ENCODE data around the gene CALN1. TPM values are rescaled to one million over a fixed set of nuclear protein-coding genes. Genes with fewer than 3 reads are reported as not detected.

The CALN1 gene
- total RNA-seq, 1 experiment from 2014 or later, result not detected

- Mint-ChIP-seq H3K9me3 (ENCODE audit: unreplicated experiment) (peaks cover 34% of the 10 kb centered on the region), H3K27me3 (ENCODE audit: insufficient read depth, unreplicated experiment) (no peaks in the 10 kb centered on the region), H3K36me3 (ENCODE audit: insufficient read depth, unreplicated experiment) (no peaks in the 10 kb centered on the region), H3K27ac (ENCODE audit: unreplicated experiment) (no peak overlapping the region), H3K4me3 (ENCODE audit: unreplicated experiment) (no peak overlapping the region), H3K4me1 (ENCODE audit: low read depth, unreplicated experiment) (no peaks in the 10 kb centered on the region)
- Histone ChIP-seq H3K27me3 (replicated peaks; ENCODE audit: control insufficient read depth, insufficient read depth, low read length) (no peaks in the 10 kb centered on the region), H3K36me3 (ENCODE audit: control insufficient read depth, insufficient read depth, low read length) (no peaks in the 10 kb centered on the region), H3K4me1 (no peaks in the 10 kb centered on the region), H3K4me3 (ENCODE audit: low read depth, low read length) (no peak overlapping the region), H3K9me3 (no peaks in the 10 kb centered on the region; the same call in none of the 2 replicates)
- ChIA-PET CTCF (no interaction called here), POLR2A (no interaction called here)
- no TSS peak for BruUV-seq (replicated peaks)
- TF ChIP-seq CTCF (IDR thresholded peaks at IDR 0.05; ENCODE audit: insufficient read depth in 1 of 2, low read depth in 1 of 2, low read length in 1 of 2, severe bottlenecking in 1 of 2, unreplicated experiment in 1 of 2), result no peak
- peak in 1 of 2 experiments; percentile 5 for DNase-seq
- intact Hi-C loops (cut with micrococcal nuclease; ENCODE audit: unreplicated experiment), result no loop called here
Measured at GRCh38 chr7:71787513-71787912, 624.6 kb downstream of the CALN1 start.

DNA sequence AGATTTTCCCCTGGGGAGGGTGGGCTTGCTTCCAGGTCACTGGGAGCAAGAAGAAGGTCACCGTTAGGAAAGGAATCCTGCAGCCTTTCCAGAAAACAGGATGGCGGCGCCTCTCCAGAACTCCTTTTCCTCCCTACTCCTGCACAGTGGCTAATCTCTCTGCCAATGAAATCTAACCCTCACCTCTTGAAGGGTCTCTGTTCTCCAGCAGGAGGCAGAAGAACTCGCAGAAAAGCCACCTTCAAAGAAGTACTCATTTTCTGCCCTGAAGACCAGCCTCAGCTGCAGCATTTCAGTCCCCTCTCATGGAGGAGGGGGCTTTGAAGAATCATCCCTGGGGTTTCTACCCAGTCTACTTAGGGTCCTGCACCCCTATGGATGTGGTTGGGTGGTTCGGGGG is 626.9 kb downstream of the CALN1 start:
- no TSS peak for BruUV-seq (replicated peaks)
- no peaks in the 10 kb centered on the region for H3K36me3 Mint-ChIP-seq (ENCODE audit: insufficient read depth, unreplicated experiment)
- H3K4me3 Mint-ChIP-seq (ENCODE audit: unreplicated experiment), result no peak overlapping the region
- H3K27me3 Mint-ChIP-seq (ENCODE audit: insufficient read depth, unreplicated experiment), result no peaks in the 10 kb centered on the region
- no peak for TF ChIP-seq CTCF (IDR thresholded peaks at IDR 0.05; ENCODE audit: insufficient read depth in 1 of 2, low read depth in 1 of 2, low read length in 1 of 2, severe bottlenecking in 1 of 2, unreplicated experiment in 1 of 2)
- Histone ChIP-seq H3K27me3 (replicated peaks; ENCODE audit: control insufficient read depth, insufficient read depth, low read length) (no peaks in the 10 kb centered on the region), H3K4me3 (ENCODE audit: low read depth, low read length) (no peak overlapping the region), H3K36me3 (ENCODE audit: control insufficient read depth, insufficient read depth, low read length) (no peaks in the 10 kb centered on the region), H3K4me1 (no peaks in the 10 kb centered on the region), H3K9me3 (peaks cover 4% of the 10 kb centered on the region)
- ChIA-PET POLR2A (no interaction called here), CTCF (no interaction called here)
- intact Hi-C loops (cut with micrococcal nuclease; ENCODE audit: unreplicated experiment), result no loop called here
- no peak overlapping the region for H3K27ac Mint-ChIP-seq (ENCODE audit: unreplicated experiment)
- H3K4me1 Mint-ChIP-seq (ENCODE audit: low read depth, unreplicated experiment), result no peaks in the 10 kb centered on the region
- H3K9me3 Mint-ChIP-seq (ENCODE audit: unreplicated experiment), result peaks cover 35% of the 10 kb centered on the region
- DNase-seq, result no peak

- Mint-ChIP-seq H3K9me3 (ENCODE audit: unreplicated experiment) (peaks cover 32% of the 10 kb centered on the region), H3K27me3 (ENCODE audit: insufficient read depth, unreplicated experiment) (no peaks in the 10 kb centered on the region), H3K4me1 (ENCODE audit: low read depth, unreplicated experiment) (no peaks in the 10 kb centered on the region), H3K4me3 (ENCODE audit: unreplicated experiment) (no peak overlapping the region), H3K36me3 (ENCODE audit: insufficient read depth, unreplicated experiment) (no peaks in the 10 kb centered on the region), H3K27ac (ENCODE audit: unreplicated experiment) (no peak overlapping the region)
- Histone ChIP-seq H3K36me3 (ENCODE audit: control insufficient read depth, insufficient read depth, low read length) (no peaks in the 10 kb centered on the region), H3K9me3 (peaks cover 4% of the 10 kb centered on the region), H3K27me3 (replicated peaks; ENCODE audit: control insufficient read depth, insufficient read depth, low read length) (no peaks in the 10 kb centered on the region), H3K4me1 (no peaks in the 10 kb centered on the region), H3K4me3 (ENCODE audit: low read depth, low read length) (no peak overlapping the region)
- ChIA-PET POLR2A (no interaction called here), CTCF (no interaction called here)
- no peak for DNase-seq
- BruUV-seq (replicated peaks), result no TSS peak
- no peak for TF ChIP-seq CTCF (IDR thresholded peaks at IDR 0.05; ENCODE audit: insufficient read depth in 1 of 2, low read depth in 1 of 2, low read length in 1 of 2, severe bottlenecking in 1 of 2, unreplicated experiment in 1 of 2)
- intact Hi-C loops (cut with micrococcal nuclease; ENCODE audit: unreplicated experiment), result no loop called here
Measured at GRCh38 chr7:71784781-71785180, 627.4 kb downstream of the CALN1 start.

Measured in Caco-2 (cell line).